Keratinocyte (primary cell): ENCODE measurements around the gene XRRA1.

Source experiments
- EZH2 ChIP-seq: IDR thresholded peaks from one replicate; pipeline ENCODE4 v1.6.1; 2012; ENCODE audit warnings: inconsistent platforms, mild to moderate bottlenecking, low read length, moderate library complexity
- TF ChIP-seq, protein P1 (sequence below), 3 experiments: IDR thresholded peaks in 1 of 3; conservative IDR thresholded peaks in 1 of 3; optimal IDR thresholded peaks in 1 of 3; 2 replicates in 2 of 3; 3 replicates in 1 of 3; pipeline versions ENCODE3 to v1.5.1; 2011; ENCODE audit warnings: low read length in 3 of 3, mild to moderate bottlenecking in 3 of 3, moderate library complexity in 2 of 3, control low read depth in 1 of 3, inconsistent platforms in 1 of 3; ENCODE audit not compliant: insufficient read depth in 2 of 3; ENCODE audit errors: extremely low read depth in 1 of 3

GRCh38 chr11:74902342-74902741, 46.5 kb downstream of the XRRA1 start:
- no peak for TF ChIP-seq EZH2
- TF ChIP-seq, protein P1, sequence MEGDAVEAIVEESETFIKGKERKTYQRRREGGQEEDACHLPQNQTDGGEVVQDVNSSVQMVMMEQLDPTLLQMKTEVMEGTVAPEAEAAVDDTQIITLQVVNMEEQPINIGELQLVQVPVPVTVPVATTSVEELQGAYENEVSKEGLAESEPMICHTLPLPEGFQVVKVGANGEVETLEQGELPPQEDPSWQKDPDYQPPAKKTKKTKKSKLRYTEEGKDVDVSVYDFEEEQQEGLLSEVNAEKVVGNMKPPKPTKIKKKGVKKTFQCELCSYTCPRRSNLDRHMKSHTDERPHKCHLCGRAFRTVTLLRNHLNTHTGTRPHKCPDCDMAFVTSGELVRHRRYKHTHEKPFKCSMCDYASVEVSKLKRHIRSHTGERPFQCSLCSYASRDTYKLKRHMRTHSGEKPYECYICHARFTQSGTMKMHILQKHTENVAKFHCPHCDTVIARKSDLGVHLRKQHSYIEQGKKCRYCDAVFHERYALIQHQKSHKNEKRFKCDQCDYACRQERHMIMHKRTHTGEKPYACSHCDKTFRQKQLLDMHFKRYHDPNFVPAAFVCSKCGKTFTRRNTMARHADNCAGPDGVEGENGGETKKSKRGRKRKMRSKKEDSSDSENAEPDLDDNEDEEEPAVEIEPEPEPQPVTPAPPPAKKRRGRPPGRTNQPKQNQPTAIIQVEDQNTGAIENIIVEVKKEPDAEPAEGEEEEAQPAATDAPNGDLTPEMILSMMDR (optimal IDR thresholded peaks at IDR 0.05 in 1 of 3, IDR thresholded peaks at IDR 0.05 in 1 of 3, conservative IDR thresholded peaks at IDR 0.05 in 1 of 3; ENCODE audit: extremely low read depth in 1 of 3, insufficient read depth in 2 of 3, low read length in 3 of 3), result no peak
